ENCODE measurements around the gene IFT172.

GRCh38 chr2:27531983-27532382, 42.4 kb upstream of the IFT172 start:
- TF ChIP-seq HOXA7 (CRISPR knock-in tag; IDR thresholded peaks at IDR 0.05): no peak
- no peak for TF ChIP-seq EP300 (IDR thresholded peaks at IDR 0.05)
- TF ChIP-seq, protein P1, sequence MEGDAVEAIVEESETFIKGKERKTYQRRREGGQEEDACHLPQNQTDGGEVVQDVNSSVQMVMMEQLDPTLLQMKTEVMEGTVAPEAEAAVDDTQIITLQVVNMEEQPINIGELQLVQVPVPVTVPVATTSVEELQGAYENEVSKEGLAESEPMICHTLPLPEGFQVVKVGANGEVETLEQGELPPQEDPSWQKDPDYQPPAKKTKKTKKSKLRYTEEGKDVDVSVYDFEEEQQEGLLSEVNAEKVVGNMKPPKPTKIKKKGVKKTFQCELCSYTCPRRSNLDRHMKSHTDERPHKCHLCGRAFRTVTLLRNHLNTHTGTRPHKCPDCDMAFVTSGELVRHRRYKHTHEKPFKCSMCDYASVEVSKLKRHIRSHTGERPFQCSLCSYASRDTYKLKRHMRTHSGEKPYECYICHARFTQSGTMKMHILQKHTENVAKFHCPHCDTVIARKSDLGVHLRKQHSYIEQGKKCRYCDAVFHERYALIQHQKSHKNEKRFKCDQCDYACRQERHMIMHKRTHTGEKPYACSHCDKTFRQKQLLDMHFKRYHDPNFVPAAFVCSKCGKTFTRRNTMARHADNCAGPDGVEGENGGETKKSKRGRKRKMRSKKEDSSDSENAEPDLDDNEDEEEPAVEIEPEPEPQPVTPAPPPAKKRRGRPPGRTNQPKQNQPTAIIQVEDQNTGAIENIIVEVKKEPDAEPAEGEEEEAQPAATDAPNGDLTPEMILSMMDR (IDR thresholded peaks at IDR 0.05): no peak
- TF ChIP-seq POLR2A (IDR thresholded peaks at IDR 0.05; ENCODE audit: low read length): no peak
- no peak for TF ChIP-seq MAX (IDR thresholded peaks at IDR 0.05)
- TF ChIP-seq CEBPB (IDR thresholded peaks at IDR 0.05): no peak
- TF ChIP-seq BCL3 (IDR thresholded peaks at IDR 0.05): no peak
- no peak for TF ChIP-seq BHLHE40 (IDR thresholded peaks at IDR 0.05; ENCODE audit: low read depth, low read length)
- TF ChIP-seq SREBF2 (IDR thresholded peaks at IDR 0.05): no peak
- TF ChIP-seq JUNB (IDR thresholded peaks at IDR 0.05): no peak
- TF ChIP-seq USF2 (IDR thresholded peaks at IDR 0.05): no peak
- TF ChIP-seq MAZ (IDR thresholded peaks at IDR 0.05; ENCODE audit: borderline replicate concordance, low read depth, low read length): no peak
- no peak for TF ChIP-seq MAFK (IDR thresholded peaks at IDR 0.05; ENCODE audit: partially characterized antibody)
- no peak for TF ChIP-seq ELK1 (IDR thresholded peaks at IDR 0.05; ENCODE audit: low read depth, low read length)
